Fibroblast of lung (primary cell): ENCODE measurements around the gene MRAS.

Source experiments
- EZH2 ChIP-seq: IDR thresholded peaks from 2 replicates; pipeline ENCODE4 v1.5.1; 2012; ENCODE audit warnings: low read length, control low read depth, mild to moderate bottlenecking; ENCODE audit errors: missing control alignments
- TF ChIP-seq, protein P1 (sequence below), 2 donors: IDR thresholded peaks in 1 of 2; conservative IDR thresholded peaks in 1 of 2; 1 replicate in 1 of 2; 2 replicates in 1 of 2; pipeline ENCODE4 v1.5.1; 2011 to 2012; ENCODE audit warnings: low read length in 2 of 2, control low read depth in 1 of 2, inconsistent platforms in 1 of 2, low read depth in 1 of 2, mild to moderate bottlenecking in 1 of 2

GRCh38 chr3:138331143-138331894 is 17.1 kb upstream of the MRAS start:
- TF ChIP-seq, protein P1, sequence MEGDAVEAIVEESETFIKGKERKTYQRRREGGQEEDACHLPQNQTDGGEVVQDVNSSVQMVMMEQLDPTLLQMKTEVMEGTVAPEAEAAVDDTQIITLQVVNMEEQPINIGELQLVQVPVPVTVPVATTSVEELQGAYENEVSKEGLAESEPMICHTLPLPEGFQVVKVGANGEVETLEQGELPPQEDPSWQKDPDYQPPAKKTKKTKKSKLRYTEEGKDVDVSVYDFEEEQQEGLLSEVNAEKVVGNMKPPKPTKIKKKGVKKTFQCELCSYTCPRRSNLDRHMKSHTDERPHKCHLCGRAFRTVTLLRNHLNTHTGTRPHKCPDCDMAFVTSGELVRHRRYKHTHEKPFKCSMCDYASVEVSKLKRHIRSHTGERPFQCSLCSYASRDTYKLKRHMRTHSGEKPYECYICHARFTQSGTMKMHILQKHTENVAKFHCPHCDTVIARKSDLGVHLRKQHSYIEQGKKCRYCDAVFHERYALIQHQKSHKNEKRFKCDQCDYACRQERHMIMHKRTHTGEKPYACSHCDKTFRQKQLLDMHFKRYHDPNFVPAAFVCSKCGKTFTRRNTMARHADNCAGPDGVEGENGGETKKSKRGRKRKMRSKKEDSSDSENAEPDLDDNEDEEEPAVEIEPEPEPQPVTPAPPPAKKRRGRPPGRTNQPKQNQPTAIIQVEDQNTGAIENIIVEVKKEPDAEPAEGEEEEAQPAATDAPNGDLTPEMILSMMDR (conservative IDR thresholded peaks at IDR 0.05 in 1 of 2, IDR thresholded peaks at IDR 0.05 in 1 of 2; ENCODE audit: low read depth in 1 of 2, low read length in 2 of 2) = peak; percentile 22 to 31
- TF ChIP-seq EZH2 = no peak
